Measurements from ENCODE around the gene HOXA5. TPM values are rescaled to one million over a fixed set of nuclear protein-coding genes. Genes with fewer than 3 reads are reported as not detected.

HOXA5 gene
- total RNA-seq, 1 experiment from 2014 or later: 6.7 TPM

GRCh38 chr7:27172315-27172774 lies 28.9 kb upstream of the HOXA5 start:
- peak overlapping the region; percentile 89 for H3K9ac ChIP-seq (ENCODE audit: low read length)
- H3K27me3 ChIP-seq (ENCODE audit: insufficient read depth, low read length): no peaks in the 10 kb centered on the region
- peak overlapping the region; percentile 66 to 77 for H3K4me3 ChIP-seq (replicated peaks in 1 of 2; ENCODE audit: low read depth in 1 of 2, low read length in 2 of 2)
- ChIA-PET RAD21 (ENCODE audit: low non-redundant PET in 1 of 2, low total read pairs in 2 of 2, uncharacterized antibody in 2 of 2, unreplicated experiment in 2 of 2) (interaction anchor here (1.1 to 1.9 kb wide), 2 partner anchors 11 to 57 kb away, joined by 3 to 4 read pairs; no protein-coding TSS in a partner anchor), CTCF (interaction anchor here (0.9 to 6.6 kb wide), 4 partner anchors 7 to 761 kb away, joined by 3 to 32 read pairs (median 3); no protein-coding TSS in a partner anchor), POLR2A (interaction anchor here (2.2 kb wide), 1 partner anchor 8 kb away, joined by 7 read pairs; no protein-coding TSS in a partner anchor)
- no peak for ATAC-seq
- peaks cover 34 to 63% of the 10 kb centered on the region in 2 experiments for H3K4me1 ChIP-seq (ENCODE audit: control insufficient read depth in 1 of 2, insufficient read depth in 2 of 2, low read length in 2 of 2)
- H3K4me2 ChIP-seq (ENCODE audit: low read length): peak overlapping the region; percentile 97
- H4K20me1 ChIP-seq (ENCODE audit: insufficient read depth): no peaks in the 10 kb centered on the region
- H3K9me3 ChIP-seq (ENCODE audit: control insufficient read depth in 1 of 2, insufficient read depth in 1 of 2, low read depth in 1 of 2, low read length in 2 of 2): no peaks in the 10 kb centered on the region
- no TSS peak for BruUV-seq (replicated peaks)
- peak overlapping the region; percentile 91 for H3K27ac ChIP-seq (ENCODE audit: low read depth, low read length)
- H3K36me3 ChIP-seq (ENCODE audit: control insufficient read depth in 1 of 2, insufficient read depth in 2 of 2, low read length in 2 of 2): no peaks in the 10 kb centered on the region
- TF ChIP-seq POLR2A (IDR thresholded peaks at IDR 0.05; ENCODE audit: borderline replicate concordance, extremely low read depth, insufficient read depth, insufficient read length): peak; percentile 15
- TF ChIP-seq EZH2 (IDR thresholded peaks at IDR 0.05): no peak
- no peak for DNase-seq (ENCODE audit: low read depth, low spot score)
- intact Hi-C loops (cut with micrococcal nuclease): no loop called here
- no peaks in the 10 kb centered on the region for H3K9me2 ChIP-seq (ENCODE audit: insufficient read depth)
- H3K79me2 ChIP-seq (ENCODE audit: insufficient read depth, low read length): peaks cover 75% of the 10 kb centered on the region
- H2AFZ ChIP-seq (ENCODE audit: low read depth, low read length, poor library complexity, severe bottlenecking): no peak overlapping the region

GRCh38 chr7:27171637-27172314 lies 28.3 kb upstream of the HOXA5 start:
- POLR2A ChIA-PET: interaction anchor here (1.3 to 2.2 kb wide), 3 partner anchors 8 to 21 kb away, joined by 3 to 7 read pairs (median 5); no protein-coding TSS in a partner anchor

More at GRCh38 chr7:27171637-27172314, 28.3 kb upstream of the HOXA5 start:
- H3K9me3 ChIP-seq (ENCODE audit: control insufficient read depth in 1 of 2, insufficient read depth in 1 of 2, low read depth in 1 of 2, low read length in 2 of 2): no peaks in the 10 kb centered on the region
- H3K79me2 ChIP-seq (ENCODE audit: insufficient read depth, low read length): peaks cover 81% of the 10 kb centered on the region
- CTCF ChIA-PET: interaction anchor here (1.8 to 6.6 kb wide), 2 partner anchors 8 to 11 kb away, joined by 3 to 32 read pairs; no protein-coding TSS in a partner anchor
- H3K9ac ChIP-seq (ENCODE audit: low read length): peak overlapping the region; percentile 89
- no peaks in the 10 kb centered on the region for H3K9me2 ChIP-seq (ENCODE audit: insufficient read depth)
- no peaks in the 10 kb centered on the region for H3K36me3 ChIP-seq (ENCODE audit: control insufficient read depth in 1 of 2, insufficient read depth in 2 of 2, low read length in 2 of 2)
- H3K4me2 ChIP-seq (ENCODE audit: low read length): peak overlapping the region; percentile 97
- peaks cover 34 to 69% of the 10 kb centered on the region in 2 experiments for H3K4me1 ChIP-seq (ENCODE audit: control insufficient read depth in 1 of 2, insufficient read depth in 2 of 2, low read length in 2 of 2)
- RAD21 ChIA-PET (ENCODE audit: low non-redundant PET in 1 of 2, low total read pairs in 2 of 2, uncharacterized antibody in 2 of 2, unreplicated experiment in 2 of 2): interaction anchor here in 1 of 2 experiments (1.9 kb wide), 1 partner anchor 11 kb away, joined by 4 read pairs; no protein-coding TSS in a partner anchor
- peak overlapping the region; percentile 91 for H3K27ac ChIP-seq (ENCODE audit: low read depth, low read length)
- intact Hi-C loops (cut with micrococcal nuclease): no loop called here
- no peak overlapping the region for H2AFZ ChIP-seq (ENCODE audit: low read depth, low read length, poor library complexity, severe bottlenecking)
- H4K20me1 ChIP-seq (ENCODE audit: insufficient read depth): no peaks in the 10 kb centered on the region
- BruUV-seq (replicated peaks): TSS peak; percentile 3
- TF ChIP-seq POLR2AphosphoS5 (IDR thresholded peaks at IDR 0.05; ENCODE audit: low read depth, low read length) (peak; percentile 14; the same call in 1 of the 2 replicates), FOSL1 (IDR thresholded peaks at IDR 0.05; ENCODE audit: low read depth) (no peak), CTCF (IDR thresholded peaks at IDR 0.05 in 2 of 3, conservative IDR thresholded peaks at IDR 0.05 in 1 of 3; ENCODE audit: borderline replicate concordance in 1 of 3, insufficient read depth in 1 of 3, low read depth in 2 of 3, low read length in 2 of 3) (0 out of 6 replicates have a peak, but pooled peaks of 1 of the 3 experiments have one; percentile 4), POLR2A (IDR thresholded peaks at IDR 0.05; ENCODE audit: borderline replicate concordance, extremely low read depth, insufficient read depth, insufficient read length) (peak; percentile 26)
- no peaks in the 10 kb centered on the region for H3K27me3 ChIP-seq (ENCODE audit: insufficient read depth, low read length)
- peak overlapping the region; percentile 66 to 77 for H3K4me3 ChIP-seq (replicated peaks in 1 of 2; ENCODE audit: low read depth in 1 of 2, low read length in 2 of 2)
- no peak for DNase-seq (ENCODE audit: low read depth, low spot score)
- ATAC-seq: 0 out of 2 replicates have a peak, but pooled peaks have one; percentile 16
